RWPE1 (cell line): ENCODE measurements around the gene SLITRK2.

Experiments used
- CTCF ChIA-PET: fragments of 350-600 bp; sonication (Branson Sonifier 250); formaldehyde crosslinking; extraction: SDS; loops from one replicate; lab custom pipeline; 2021; lab: Yijun Ruan, JAX
- POLR2A ChIA-PET: fragments of 400-600 bp; formaldehyde crosslinking; extraction: SDS; loops from one replicate; lab custom pipeline; 2020; ENCODE audit warnings: antibody characterized with exemption; ENCODE audit not compliant: low non-redundant PET; lab: Yijun Ruan, JAX
- DNase-seq: peaks from one replicate; pipeline ENCODE4 v3.0.0; 2012; ENCODE audit warnings: low spot score
- H3K27ac ChIP-seq: fragments of 450-650 bp; 2 replicates; pipeline ENCODE4 v1.5.1; 2017
- TF ChIP-seq, protein P1 (sequence below): fragments of 450-650 bp; conservative IDR thresholded peaks from 2 replicates; pipeline ENCODE4 v1.5.1; 2017; ENCODE audit warnings: low read depth, mild to moderate bottlenecking

The SLITRK2 gene

GRCh38 chrX:145816601-145817315 is 871 bp upstream of the SLITRK2 start:
- no peak for DNase-seq
- CTCF ChIA-PET, result no interaction called here
- H3K27ac ChIP-seq, result no peak overlapping the region
- POLR2A ChIA-PET, result no interaction called here
- TF ChIP-seq, protein P1, sequence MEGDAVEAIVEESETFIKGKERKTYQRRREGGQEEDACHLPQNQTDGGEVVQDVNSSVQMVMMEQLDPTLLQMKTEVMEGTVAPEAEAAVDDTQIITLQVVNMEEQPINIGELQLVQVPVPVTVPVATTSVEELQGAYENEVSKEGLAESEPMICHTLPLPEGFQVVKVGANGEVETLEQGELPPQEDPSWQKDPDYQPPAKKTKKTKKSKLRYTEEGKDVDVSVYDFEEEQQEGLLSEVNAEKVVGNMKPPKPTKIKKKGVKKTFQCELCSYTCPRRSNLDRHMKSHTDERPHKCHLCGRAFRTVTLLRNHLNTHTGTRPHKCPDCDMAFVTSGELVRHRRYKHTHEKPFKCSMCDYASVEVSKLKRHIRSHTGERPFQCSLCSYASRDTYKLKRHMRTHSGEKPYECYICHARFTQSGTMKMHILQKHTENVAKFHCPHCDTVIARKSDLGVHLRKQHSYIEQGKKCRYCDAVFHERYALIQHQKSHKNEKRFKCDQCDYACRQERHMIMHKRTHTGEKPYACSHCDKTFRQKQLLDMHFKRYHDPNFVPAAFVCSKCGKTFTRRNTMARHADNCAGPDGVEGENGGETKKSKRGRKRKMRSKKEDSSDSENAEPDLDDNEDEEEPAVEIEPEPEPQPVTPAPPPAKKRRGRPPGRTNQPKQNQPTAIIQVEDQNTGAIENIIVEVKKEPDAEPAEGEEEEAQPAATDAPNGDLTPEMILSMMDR, result no peak

- POLR2A ChIA-PET, result no interaction called here
- no peak for DNase-seq
Observed at GRCh38 chrX:145818186-145819113, 821 bp downstream of the SLITRK2 start.

DNA sequence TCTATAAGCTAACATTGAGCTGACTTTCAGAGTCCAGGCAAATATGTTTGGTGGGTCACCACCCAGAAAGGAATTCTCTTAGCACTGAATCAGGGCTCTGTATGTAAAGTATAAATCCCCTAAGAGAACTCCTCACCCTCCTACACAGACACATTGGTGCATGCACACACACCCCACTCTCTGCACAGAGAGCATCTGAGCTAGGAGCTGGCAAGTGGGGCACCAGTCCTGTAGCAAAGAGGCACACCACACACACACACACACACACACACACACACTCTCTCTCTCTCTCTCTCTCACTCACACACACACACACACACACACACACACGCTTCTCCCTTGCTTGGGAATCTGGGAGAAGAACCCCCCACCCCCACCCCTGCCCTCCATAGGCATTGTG is 3.2 kb downstream of the SLITRK2 start:
- TF ChIP-seq, protein P1, result no peak
- no peak for DNase-seq
- POLR2A ChIA-PET, result no interaction called here
- CTCF ChIA-PET, result interaction anchor here (0.6 kb wide), 1 partner anchor 457 kb away, joined by 3 read pairs; no protein-coding TSS in a partner anchor
- no peak overlapping the region for H3K27ac ChIP-seq

More at GRCh38 chrX:145818186-145819113, 821 bp downstream of the SLITRK2 start:
- CTCF ChIA-PET, result no interaction called here
- H3K27ac ChIP-seq, result no peak overlapping the region
- TF ChIP-seq, protein P1, result no peak

DNA sequence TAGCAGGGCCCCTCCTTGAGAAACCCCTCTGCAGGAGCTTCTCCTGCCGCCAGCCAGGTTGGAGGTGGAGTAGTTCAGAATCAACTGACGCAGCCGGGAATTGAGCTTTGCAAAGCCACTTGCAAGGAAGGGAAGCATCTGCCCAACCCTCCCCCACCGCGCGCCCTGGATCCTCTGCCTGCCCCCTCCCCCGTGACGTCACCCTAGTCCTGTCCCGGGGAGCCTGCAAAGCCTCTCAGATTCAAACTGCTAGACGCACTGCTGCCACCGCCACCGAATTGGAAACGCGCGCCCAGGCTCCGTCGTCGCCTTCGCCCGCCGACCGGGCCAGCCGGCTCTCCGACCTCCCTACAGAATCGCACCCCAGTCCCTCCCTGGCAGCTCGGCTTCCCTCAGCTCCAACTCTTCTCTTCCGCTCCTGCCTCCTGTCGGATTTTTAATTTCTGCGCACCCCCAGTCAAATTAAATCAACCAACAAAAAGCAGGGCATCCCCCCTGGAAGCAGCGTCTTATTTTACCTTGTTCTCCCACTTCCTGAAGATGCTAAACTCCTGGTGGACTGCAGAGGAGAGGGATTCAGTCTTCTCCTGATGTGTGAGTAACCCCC is 3.8 kb downstream of the SLITRK2 start:
- POLR2A ChIA-PET, result no interaction called here
- TF ChIP-seq, protein P1, result no peak
- no peak for DNase-seq
- no peak overlapping the region for H3K27ac ChIP-seq
- CTCF ChIA-PET, result interaction anchor here (0.6 kb wide), 2 partner anchors 53 to 456 kb away, joined by 3 to 4 read pairs; no protein-coding TSS in a partner anchor

GRCh38 chrX:145821898-145822571 is 4.4 kb downstream of the SLITRK2 start:
- ChIA-PET CTCF (interaction anchor here (0.6 kb wide), 1 partner anchor 53 kb away, joined by 4 read pairs; no protein-coding TSS in a partner anchor), POLR2A (no interaction called here)
- TF ChIP-seq, protein P1, result no peak
- DNase-seq, result no peak
- no peak overlapping the region for H3K27ac ChIP-seq

GRCh38 chrX:145823132-145823531 is 5.5 kb downstream of the SLITRK2 start:
- CTCF ChIA-PET, result no interaction called here
- TF ChIP-seq, protein P1, result no peak
- POLR2A ChIA-PET, result no interaction called here

More at GRCh38 chrX:145823132-145823531, 5.5 kb downstream of the SLITRK2 start:
- H3K27ac ChIP-seq, result no peak overlapping the region
- DNase-seq, result no peak
